PC-9 (cell line): Measurements from ENCODE around the gene GRHL1. TPM values are rescaled to one million over a fixed set of nuclear protein-coding genes. Genes with fewer than 3 reads are reported as not detected.

Experiments
- BruUV-seq: library from RNA; stranded (reverse); fragments of 400-500 nt; replicated peaks from 2 replicates; lab custom pipeline; 2021; lab: Mats Ljungman, UMichigan
- CTCF ChIA-PET: fragments of 300-600 bp; sonication (Branson Sonifier 250); formaldehyde crosslinking; loops from one replicate; lab custom pipeline; 2022; ENCODE audit warnings: antibody characterized with exemption; lab: Charles Lee
- POLR2A ChIA-PET: fragments of 300-600 bp; sonication (Branson Sonifier 250); formaldehyde crosslinking; loops from one replicate; lab custom pipeline; 2022; ENCODE audit warnings: antibody characterized with exemption; ENCODE audit not compliant: unreplicated experiment; lab: Charles Lee
- DNase-seq, 2 experiments: peaks; one replicate each; pipeline versions ENCODE4 v3.0.0 to v3.0.0-alpha.2; 2015 to 2022; ENCODE audit warnings: mixed read lengths in 1 of 2
- H2AFZ ChIP-seq: fragments of 200-600 bp; sonication (generic); 2 replicates; pipeline ENCODE4 v1.8.1; 2017; ENCODE audit warnings: antibody characterized with exemption
- H3F3A ChIP-seq: fragments of 200-600 bp; sonication (generic); 2 replicates; pipeline ENCODE4 v1.8.1; 2017; ENCODE audit warnings: antibody characterized with exemption, mild to moderate bottlenecking, low read depth; ENCODE audit not compliant: insufficient read depth
- H3K27ac ChIP-seq: fragments of 200-600 bp; sonication (generic); 2 replicates; pipeline ENCODE4 v1.6.1; 2016; ENCODE audit warnings: mixed run types
- H3K27me3 ChIP-seq: fragments of 200-600 bp; sonication (generic); 2 replicates; pipeline ENCODE4 v1.6.1; 2016; ENCODE audit warnings: low read depth, mixed run types; ENCODE audit not compliant: insufficient read depth
- H3K36me3 ChIP-seq: fragments of 200-600 bp; sonication (generic); 2 replicates; pipeline ENCODE4 v1.6.1; 2016; ENCODE audit warnings: low read depth, mixed run types
- H3K4me1 ChIP-seq: fragments of 200-600 bp; sonication (generic); replicated peaks from 2 replicates; pipeline ENCODE4 v1.6.1; 2016; ENCODE audit warnings: mixed run types; ENCODE audit not compliant: insufficient read depth
- H3K4me2 ChIP-seq: fragments of 200-600 bp; sonication (generic); 2 replicates; pipeline ENCODE4 v1.6.1; 2017; ENCODE audit warnings: mixed run types
- H3K4me3 ChIP-seq: fragments of 200-600 bp; sonication (generic); 2 replicates; pipeline ENCODE4 v1.6.1; 2016; ENCODE audit warnings: mixed run types
- H3K79me2 ChIP-seq: fragments of 200-600 bp; sonication (generic); 2 replicates; pipeline ENCODE4 v1.6.1; 2017; ENCODE audit warnings: low read depth, mixed run types
- H3K9me2 ChIP-seq: fragments of 200-600 bp; sonication (generic); 2 replicates; pipeline ENCODE4 v1.8.1; 2017; ENCODE audit warnings: mild to moderate bottlenecking; ENCODE audit not compliant: insufficient read depth
- H3K9me3 ChIP-seq: fragments of 200-600 bp; sonication (generic); 2 replicates; pipeline ENCODE4 v1.8.1; 2016; ENCODE audit warnings: low read depth; ENCODE audit not compliant: insufficient read depth
- H4K20me1 ChIP-seq: fragments of 200-600 bp; sonication (generic); 2 replicates; pipeline ENCODE4 v1.8.1; 2017; ENCODE audit not compliant: insufficient read depth
- EZH2 ChIP-seq: fragments of 200-600 bp; sonication (generic); IDR thresholded peaks from 2 replicates; pipeline ENCODE4 v1.8.0; 2017; ENCODE audit warnings: antibody characterized with exemption, low read depth
- intact Hi-C: fragments of 100-400 bp; cut with micrococcal nuclease; formaldehyde crosslinking; loops from one replicate; pipeline ENCODE4 v1.10.0; 2022; ENCODE audit not compliant: unreplicated experiment
- total RNA-seq: library from RNA; stranded (reverse); gene quantifications from 2 replicates; pipeline ENCODE4 v1.2.3, GENCODE V29; 2021
- TF ChIP-seq, protein P1 (sequence below): fragments of 200-600 bp; sonication (generic); conservative IDR thresholded peaks from 2 replicates; pipeline ENCODE4 v1.6.1; 2017; ENCODE audit warnings: mixed run types, antibody characterized with exemption, mild to moderate bottlenecking, moderate library complexity

GRHL1 gene
- total RNA-seq, 1 experiment from 2014 or later: 10.6 TPM

DNA sequence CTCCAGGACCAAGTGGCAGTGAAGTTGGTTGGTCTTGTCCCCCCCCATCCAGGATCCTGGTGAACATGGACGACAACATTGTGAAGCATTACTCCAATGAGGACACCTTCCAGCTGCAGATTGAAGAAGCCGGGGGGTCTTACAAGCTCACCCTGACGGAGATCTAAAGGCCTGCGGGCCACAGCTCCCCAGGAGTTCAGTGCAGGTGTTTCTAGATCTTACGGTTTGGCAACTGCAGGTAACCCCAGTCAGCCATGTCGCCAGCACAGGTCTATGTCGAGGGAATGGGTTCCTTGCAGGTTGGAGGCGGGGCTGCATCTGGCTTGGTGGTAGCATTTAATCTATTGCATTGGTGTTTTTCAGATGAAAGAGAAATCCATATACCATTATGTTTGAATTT is 49.0 kb downstream of the GRHL1 start:
- no peaks in the 10 kb centered on the region for H3K4me1 ChIP-seq
- POLR2A ChIA-PET: no interaction called here
- no peak overlapping the region for H3K4me3 ChIP-seq
- H3K79me2 ChIP-seq: no peaks in the 10 kb centered on the region
- H3K4me2 ChIP-seq: no peak overlapping the region
- no peaks in the 10 kb centered on the region for H3K9me2 ChIP-seq
- no peak for TF ChIP-seq EZH2
- TF ChIP-seq, protein P1, sequence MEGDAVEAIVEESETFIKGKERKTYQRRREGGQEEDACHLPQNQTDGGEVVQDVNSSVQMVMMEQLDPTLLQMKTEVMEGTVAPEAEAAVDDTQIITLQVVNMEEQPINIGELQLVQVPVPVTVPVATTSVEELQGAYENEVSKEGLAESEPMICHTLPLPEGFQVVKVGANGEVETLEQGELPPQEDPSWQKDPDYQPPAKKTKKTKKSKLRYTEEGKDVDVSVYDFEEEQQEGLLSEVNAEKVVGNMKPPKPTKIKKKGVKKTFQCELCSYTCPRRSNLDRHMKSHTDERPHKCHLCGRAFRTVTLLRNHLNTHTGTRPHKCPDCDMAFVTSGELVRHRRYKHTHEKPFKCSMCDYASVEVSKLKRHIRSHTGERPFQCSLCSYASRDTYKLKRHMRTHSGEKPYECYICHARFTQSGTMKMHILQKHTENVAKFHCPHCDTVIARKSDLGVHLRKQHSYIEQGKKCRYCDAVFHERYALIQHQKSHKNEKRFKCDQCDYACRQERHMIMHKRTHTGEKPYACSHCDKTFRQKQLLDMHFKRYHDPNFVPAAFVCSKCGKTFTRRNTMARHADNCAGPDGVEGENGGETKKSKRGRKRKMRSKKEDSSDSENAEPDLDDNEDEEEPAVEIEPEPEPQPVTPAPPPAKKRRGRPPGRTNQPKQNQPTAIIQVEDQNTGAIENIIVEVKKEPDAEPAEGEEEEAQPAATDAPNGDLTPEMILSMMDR: no peak
- BruUV-seq: no TSS peak
- no peaks in the 10 kb centered on the region for H3K9me3 ChIP-seq
- H3K27me3 ChIP-seq: no peaks in the 10 kb centered on the region
- H3K27ac ChIP-seq: no peak overlapping the region
- H2AFZ ChIP-seq: no peak overlapping the region
- peaks cover 11% of the 10 kb centered on the region; the same call in 1 of the 2 replicates for H3F3A ChIP-seq
- H4K20me1 ChIP-seq: peaks cover 6% of the 10 kb centered on the region; the same call in 1 of the 2 replicates
- intact Hi-C loops: no loop called here
- H3K36me3 ChIP-seq: peaks cover 37% of the 10 kb centered on the region
- no peak for DNase-seq
- CTCF ChIA-PET: no interaction called here

DNA sequence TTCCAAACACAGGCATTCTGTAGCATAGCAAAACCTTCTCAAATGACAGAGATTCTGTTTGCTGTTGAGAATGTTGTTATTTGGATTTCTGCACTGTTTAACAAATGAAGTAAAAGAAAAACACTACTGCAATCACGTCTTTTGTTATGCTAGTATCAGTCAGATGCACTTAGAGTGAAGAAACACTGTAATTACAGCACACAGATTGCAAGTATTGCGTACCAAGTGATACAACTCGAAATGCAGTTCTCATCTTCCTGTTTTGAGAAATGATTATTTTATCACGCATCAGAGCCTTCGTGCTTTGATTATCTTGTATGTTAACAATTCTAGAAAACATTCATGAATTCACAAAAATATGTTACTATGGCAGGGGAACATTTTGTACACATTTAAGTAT is 50.1 kb downstream of the GRHL1 start:
- Histone ChIP-seq H3K27me3 (no peaks in the 10 kb centered on the region), H3K79me2 (no peaks in the 10 kb centered on the region), H3K4me3 (no peak overlapping the region), H2AFZ (no peak overlapping the region), H3K4me2 (no peak overlapping the region), H3K9me3 (no peaks in the 10 kb centered on the region), H3K36me3 (peaks cover 27% of the 10 kb centered on the region), H3K9me2 (no peaks in the 10 kb centered on the region), H3K4me1 (no peaks in the 10 kb centered on the region), H3F3A (peaks cover 11% of the 10 kb centered on the region; the same call in 1 of the 2 replicates), H3K27ac (no peak overlapping the region), H4K20me1 (peaks cover 6% of the 10 kb centered on the region; the same call in 1 of the 2 replicates)
- intact Hi-C loops: no loop called here
- ChIA-PET POLR2A (no interaction called here), CTCF (no interaction called here)
- TF ChIP-seq EZH2: no peak
- TF ChIP-seq, protein P1: no peak
- no TSS peak for BruUV-seq
- no peak for DNase-seq

DNA sequence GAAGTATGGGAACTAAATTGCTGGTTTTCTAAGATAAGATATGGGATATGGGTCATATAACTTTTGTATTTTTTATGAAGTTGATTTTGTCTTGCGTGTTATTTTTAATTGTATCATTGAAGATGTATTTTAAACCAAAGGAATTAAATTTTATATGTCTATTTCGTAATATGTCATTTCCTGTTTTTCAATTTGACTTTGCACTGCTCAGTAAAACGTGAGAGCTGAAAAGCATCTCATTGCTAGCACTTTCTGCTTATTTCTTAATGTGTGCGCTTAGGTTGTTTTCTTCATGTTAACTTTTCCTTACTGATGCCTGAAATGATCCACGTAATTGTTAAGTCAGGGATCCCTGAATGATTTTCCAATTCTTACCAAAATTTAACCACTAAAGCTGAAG is 50.6 kb downstream of the GRHL1 start:
- H3K9me3 ChIP-seq: no peaks in the 10 kb centered on the region
- peaks cover 6% of the 10 kb centered on the region; the same call in 1 of the 2 replicates for H4K20me1 ChIP-seq
- H3F3A ChIP-seq: peaks cover 11% of the 10 kb centered on the region; the same call in 1 of the 2 replicates
- H3K36me3 ChIP-seq: peaks cover 22% of the 10 kb centered on the region; the same call in 1 of the 2 replicates
- H3K4me3 ChIP-seq: no peak overlapping the region
- POLR2A ChIA-PET: no interaction called here
- CTCF ChIA-PET: no interaction called here
- no TSS peak for BruUV-seq
- no peaks in the 10 kb centered on the region for H3K79me2 ChIP-seq
- DNase-seq: no peak
- H3K4me2 ChIP-seq: no peak overlapping the region
- intact Hi-C loops: no loop called here
- no peaks in the 10 kb centered on the region for H3K27me3 ChIP-seq
- no peaks in the 10 kb centered on the region for H3K4me1 ChIP-seq
- TF ChIP-seq, protein P1: no peak
- no peak for TF ChIP-seq EZH2
- H3K27ac ChIP-seq: no peak overlapping the region
- H3K9me2 ChIP-seq: no peaks in the 10 kb centered on the region
- no peak overlapping the region for H2AFZ ChIP-seq
